Measurements from ENCODE around the gene CACNA2D1. TPM values are rescaled to one million over a fixed set of nuclear protein-coding genes. Genes with fewer than 3 reads are reported as not detected.
"Not testable (repeated sequence)": the region's sequence is repeated elsewhere in the genome, so short reads cannot be mapped to it uniquely, and the experiment has no call there.

Gene CACNA2D1
- total RNA-seq, 1 experiment from 2014 or later = 25.4 TPM

GRCh38 chr7:82044497-82045080, 399.0 kb downstream of the CACNA2D1 start:
- H3K36me3 ChIP-seq = no peaks in the 10 kb centered on the region
- no peaks in the 10 kb centered on the region for H3K9me3 ChIP-seq (replicated peaks)
- no peak overlapping the region for H3K4me3 ChIP-seq
- no peaks in the 10 kb centered on the region for H3K4me1 ChIP-seq
- DNase-seq = peak; percentile 26 to 74
- H3K27ac ChIP-seq = no peak overlapping the region
- no peaks in the 10 kb centered on the region for H3K27me3 ChIP-seq

GRCh38 chr7:82039621-82040020, 404.0 kb downstream of the CACNA2D1 start:
- Histone ChIP-seq H3K27me3 (no peaks in the 10 kb centered on the region), H3K27ac (no peak overlapping the region), H3K9me3 (replicated peaks) (no peaks in the 10 kb centered on the region), H3K4me3 (no peak overlapping the region), H3K4me1 (no peaks in the 10 kb centered on the region), H3K36me3 (no peaks in the 10 kb centered on the region)
- DNase-seq = no peak

- H3K27me3 ChIP-seq = no peaks in the 10 kb centered on the region
- H3K4me1 ChIP-seq = no peaks in the 10 kb centered on the region
- DNase-seq = no peak
- H3K27ac ChIP-seq = no peak overlapping the region
- no peaks in the 10 kb centered on the region; the same call in 1 of the 2 replicates for H3K9me3 ChIP-seq (replicated peaks)
- H3K36me3 ChIP-seq = peaks cover 3% of the 10 kb centered on the region
- no peak overlapping the region for H3K4me3 ChIP-seq
These were observed 407.3 kb downstream of the CACNA2D1 start for GRCh38 chr7:82036146-82036886.

- DNase-seq = no peak
- Histone ChIP-seq H3K27me3 (no peaks in the 10 kb centered on the region), H3K36me3 (peaks cover 3% of the 10 kb centered on the region), H3K4me3 (no peak overlapping the region), H3K9me3 (replicated peaks) (no peaks in the 10 kb centered on the region; the same call in 1 of the 2 replicates), H3K27ac (no peak overlapping the region), H3K4me1 (no peaks in the 10 kb centered on the region)
These were observed 408.1 kb downstream of the CACNA2D1 start for GRCh38 chr7:82035456-82035855.

GRCh38 chr7:82032901-82033300, 410.7 kb downstream of the CACNA2D1 start:
- Histone ChIP-seq H3K4me3 (no peak overlapping the region), H3K27me3 (no peaks in the 10 kb centered on the region), H3K4me1 (no peaks in the 10 kb centered on the region), H3K9me3 (replicated peaks) (no peaks in the 10 kb centered on the region; the same call in 1 of the 2 replicates), H3K27ac (no peak overlapping the region), H3K36me3 (peaks cover 3% of the 10 kb centered on the region)
- DNase-seq = no peak

- DNase-seq = no peak
- H3K36me3 ChIP-seq = peaks cover 2% of the 10 kb centered on the region
- no peak overlapping the region for H3K4me3 ChIP-seq
- no peaks in the 10 kb centered on the region for H3K27me3 ChIP-seq
- H3K27ac ChIP-seq = no peak overlapping the region
- H3K9me3 ChIP-seq (replicated peaks) = no peaks in the 10 kb centered on the region; the same call in 1 of the 2 replicates
- no peaks in the 10 kb centered on the region for H3K4me1 ChIP-seq
These were observed 414.2 kb downstream of the CACNA2D1 start for GRCh38 chr7:82029236-82029913.

- no peak overlapping the region for H3K4me3 ChIP-seq
- no peaks in the 10 kb centered on the region for H3K9me3 ChIP-seq (replicated peaks)
- no peaks in the 10 kb centered on the region for H3K36me3 ChIP-seq
- no peaks in the 10 kb centered on the region for H3K4me1 ChIP-seq
- no peaks in the 10 kb centered on the region for H3K27me3 ChIP-seq
- H3K27ac ChIP-seq = no peak overlapping the region
- no peak for DNase-seq
These were observed 415.5 kb downstream of the CACNA2D1 start for GRCh38 chr7:82028097-82028496.

GRCh38 chr7:82021713-82022112, 421.9 kb downstream of the CACNA2D1 start:
- DNase-seq = no peak
- Histone ChIP-seq H3K27ac (no peak overlapping the region), H3K4me1 (no peaks in the 10 kb centered on the region), H3K9me3 (replicated peaks) (no peaks in the 10 kb centered on the region), H3K36me3 (no peaks in the 10 kb centered on the region), H3K27me3 (no peaks in the 10 kb centered on the region), H3K4me3 (no peak overlapping the region)

- no peaks in the 10 kb centered on the region for H3K9me3 ChIP-seq (replicated peaks)
- no peak overlapping the region for H3K27ac ChIP-seq
- H3K4me1 ChIP-seq = no peaks in the 10 kb centered on the region
- no peak overlapping the region for H3K4me3 ChIP-seq
- H3K36me3 ChIP-seq = no peaks in the 10 kb centered on the region
- DNase-seq = no peak
- H3K27me3 ChIP-seq = no peaks in the 10 kb centered on the region
These were observed 422.5 kb downstream of the CACNA2D1 start for GRCh38 chr7:82021036-82021435.

- peak in 1 of 2 experiments; percentile 27 for DNase-seq
- Histone ChIP-seq H3K27me3 (no peaks in the 10 kb centered on the region), H3K9me3 (replicated peaks) (no peaks in the 10 kb centered on the region), H3K4me3 (no peak overlapping the region), H3K27ac (no peak overlapping the region), H3K4me1 (no peaks in the 10 kb centered on the region), H3K36me3 (no peaks in the 10 kb centered on the region)
These were observed 423.8 kb downstream of the CACNA2D1 start for GRCh38 chr7:82019551-82020475.

GRCh38 chr7:82018226-82018625, 425.4 kb downstream of the CACNA2D1 start:
- peaks cover 3% of the 10 kb centered on the region for H3K4me1 ChIP-seq
- no peak for DNase-seq
- no peaks in the 10 kb centered on the region for H3K36me3 ChIP-seq
- no peak overlapping the region for H3K4me3 ChIP-seq
- no peaks in the 10 kb centered on the region for H3K9me3 ChIP-seq (replicated peaks)
- no peak overlapping the region for H3K27ac ChIP-seq
- H3K27me3 ChIP-seq = no peaks in the 10 kb centered on the region

GRCh38 chr7:82017334-82017943, 426.1 kb downstream of the CACNA2D1 start:
- Histone ChIP-seq H3K9me3 (replicated peaks) (no peaks in the 10 kb centered on the region), H3K27me3 (no peaks in the 10 kb centered on the region), H3K4me1 (peaks cover 8% of the 10 kb centered on the region), H3K4me3 (no peak overlapping the region), H3K36me3 (no peaks in the 10 kb centered on the region), H3K27ac (no peak overlapping the region)
- DNase-seq = peak in 1 of 2 experiments; percentile 61

- Histone ChIP-seq H3K27ac (no peak overlapping the region), H3K36me3 (no peaks in the 10 kb centered on the region), H3K27me3 (no peaks in the 10 kb centered on the region), H3K9me3 (replicated peaks) (no peaks in the 10 kb centered on the region), H3K4me1 (peaks cover 15% of the 10 kb centered on the region), H3K4me3 (no peak overlapping the region)
- DNase-seq = no peak
These were observed 427.8 kb downstream of the CACNA2D1 start for GRCh38 chr7:82015751-82016150.

- not testable (repeated sequence) for H3K27ac ChIP-seq; H3K9me3 ChIP-seq (replicated peaks); H3K36me3 ChIP-seq; H3K4me3 ChIP-seq; H3K27me3 ChIP-seq
- DNase-seq = peak in 1 of 2 experiments; percentile 24
- H3K4me1 ChIP-seq = peaks cover 15% of the 10 kb centered on the region
These were observed 429.0 kb downstream of the CACNA2D1 start for GRCh38 chr7:82014574-82014973.
